Measurements from ENCODE around the gene BNC1.
"Not testable (repeated sequence)": the region's sequence is repeated elsewhere in the genome, so short reads cannot be mapped to it uniquely, and the experiment has no call there.

The BNC1 gene

GRCh38 chr15:83248151-83249029 is 36.1 kb downstream of the BNC1 start:
- DNase-seq (ENCODE audit: low spot score): peak; percentile 21

- DNase-seq (ENCODE audit: low spot score): no peak
Observed at GRCh38 chr15:83243634-83244033, 40.8 kb downstream of the BNC1 start.

GRCh38 chr15:83230242-83230641 is 54.2 kb downstream of the BNC1 start:
- no peak for DNase-seq (ENCODE audit: low spot score)

GRCh38 chr15:83225449-83225848 is 59.0 kb downstream of the BNC1 start:
- no peak for DNase-seq (ENCODE audit: low spot score)

- not testable (repeated sequence) for DNase-seq (ENCODE audit: low spot score)
Observed at GRCh38 chr15:83221781-83222180, 62.7 kb downstream of the BNC1 start.

GRCh38 chr15:83219026-83219425 is 65.4 kb downstream of the BNC1 start:
- DNase-seq (ENCODE audit: low spot score): no peak

GRCh38 chr15:83215306-83215705 is 69.2 kb downstream of the BNC1 start:
- DNase-seq (ENCODE audit: low spot score): no peak

- no peak for DNase-seq (ENCODE audit: low spot score)
Observed at GRCh38 chr15:83210619-83211018, 73.8 kb downstream of the BNC1 start.

GRCh38 chr15:83209333-83209732 is 75.1 kb downstream of the BNC1 start:
- no peak for DNase-seq (ENCODE audit: low spot score)

- peak; percentile 28 for DNase-seq (ENCODE audit: low spot score)
Observed at GRCh38 chr15:83208367-83208661, 76.2 kb downstream of the BNC1 start.

- DNase-seq (ENCODE audit: low spot score): peak; percentile 36
Observed at GRCh38 chr15:83207660-83208366, 76.7 kb downstream of the BNC1 start, which contains the start of gene HDGFL3. HDGFL3 (minus strand) TSS chr15:83207823; CDS start chr15:83207414, 409 bp downstream.

- no peak for DNase-seq (ENCODE audit: low spot score)
Observed at GRCh38 chr15:83207009-83207659, 77.3 kb downstream of the BNC1 start.

GRCh38 chr15:83206526-83207008 is 77.9 kb downstream of the BNC1 start:
- no peak for DNase-seq (ENCODE audit: low spot score)
